ENCODE results near the gene BCDIN3D. TPM values are rescaled to one million over a fixed set of nuclear protein-coding genes. Genes with fewer than 3 reads are reported as not detected.

The BCDIN3D gene
- total RNA-seq, 4 donors from 2014 or later, result 2.3 to 5.2 (median 3.1) TPM

GRCh38 chr12:49824416-49824815 is 18.5 kb downstream of the BCDIN3D start:
- Histone ChIP-seq H3K9me3 (no peaks in the 10 kb centered on the region), H3K27me3 (no peaks in the 10 kb centered on the region), H3K4me3 (no peak overlapping the region), H3K36me3 (no peaks in the 10 kb centered on the region), H3K4me1 (peaks cover 0 to 56% (median 3%) of the 10 kb centered on the region in 4 donors), H3K27ac (peak overlapping the region in 3 of 4 donors; percentile 2 to 38 (median 37))
- DNase-seq, result no peak
- TF ChIP-seq CTCF (IDR thresholded peaks at IDR 0.05), result no peak
- TF ChIP-seq POLR2A (IDR thresholded peaks at IDR 0.05), result no peak

GRCh38 chr12:49823951-49824350 is 19.0 kb downstream of the BCDIN3D start:
- peaks cover 0 to 51% (median 3%) of the 10 kb centered on the region in 4 donors for H3K4me1 ChIP-seq
- no peak for DNase-seq
- no peaks in the 10 kb centered on the region for H3K27me3 ChIP-seq
- H3K9me3 ChIP-seq, result no peaks in the 10 kb centered on the region
- H3K4me3 ChIP-seq, result no peak overlapping the region
- TF ChIP-seq CTCF (IDR thresholded peaks at IDR 0.05), result no peak
- no peak for TF ChIP-seq POLR2A (IDR thresholded peaks at IDR 0.05)
- H3K27ac ChIP-seq, result no peak overlapping the region
- no peaks in the 10 kb centered on the region for H3K36me3 ChIP-seq

GRCh38 chr12:49823350-49823749 is 19.6 kb downstream of the BCDIN3D start:
- Histone ChIP-seq H3K27me3 (no peaks in the 10 kb centered on the region), H3K4me3 (no peak overlapping the region), H3K36me3 (no peaks in the 10 kb centered on the region), H3K9me3 (no peaks in the 10 kb centered on the region), H3K4me1 (peaks cover 0 to 47% (median 3%) of the 10 kb centered on the region in 4 donors), H3K27ac (no peak overlapping the region)
- DNase-seq, result no peak
- no peak for TF ChIP-seq POLR2A (IDR thresholded peaks at IDR 0.05)

- Histone ChIP-seq H3K9me3 (no peaks in the 10 kb centered on the region), H3K4me3 (no peak overlapping the region), H3K36me3 (no peaks in the 10 kb centered on the region), H3K4me1 (peaks cover 0 to 39% (median 3%) of the 10 kb centered on the region in 4 donors), H3K27ac (no peak overlapping the region), H3K27me3 (no peaks in the 10 kb centered on the region)
- no peak for DNase-seq
- TF ChIP-seq POLR2A (IDR thresholded peaks at IDR 0.05) (no peak), CTCF (IDR thresholded peaks at IDR 0.05) (no peak)
Observed at GRCh38 chr12:49821373-49822287, 21.3 kb downstream of the BCDIN3D start.

- DNase-seq, result no peak
- H3K9me3 ChIP-seq, result no peaks in the 10 kb centered on the region
- no peaks in the 10 kb centered on the region for H3K27me3 ChIP-seq
- TF ChIP-seq CTCF (IDR thresholded peaks at IDR 0.05) (no peak), POLR2A (IDR thresholded peaks at IDR 0.05) (no peak)
- H3K27ac ChIP-seq, result no peak overlapping the region
- H3K4me3 ChIP-seq, result no peak overlapping the region
- no peaks in the 10 kb centered on the region for H3K36me3 ChIP-seq
- H3K4me1 ChIP-seq, result peaks cover 0 to 21% (median 3%) of the 10 kb centered on the region in 4 donors
Observed at GRCh38 chr12:49819786-49820185, 23.1 kb downstream of the BCDIN3D start.

GRCh38 chr12:49818241-49818895 is 24.5 kb downstream of the BCDIN3D start:
- Histone ChIP-seq H3K9me3 (no peaks in the 10 kb centered on the region), H3K27ac (no peak overlapping the region), H3K4me3 (no peak overlapping the region), H3K36me3 (no peaks in the 10 kb centered on the region), H3K4me1 (peaks cover 0 to 10% (median 3%) of the 10 kb centered on the region in 4 donors), H3K27me3 (no peaks in the 10 kb centered on the region)
- no peak for TF ChIP-seq CTCF (IDR thresholded peaks at IDR 0.05)
- no peak for TF ChIP-seq POLR2A (IDR thresholded peaks at IDR 0.05)
- DNase-seq, result no peak

Data from Peyer's patch (tissue), 4 donors.